Dedifferentiated amniotic fluid mesenchymal stem cell (primary cell): ENCODE measurements around the gene KRT5.

Source experiments
- DNase-seq: peaks from one replicate; pipeline ENCODE4 v3.0.0-alpha.2; 2016; ENCODE audit errors: extremely low spot score

Gene KRT5

DNA sequence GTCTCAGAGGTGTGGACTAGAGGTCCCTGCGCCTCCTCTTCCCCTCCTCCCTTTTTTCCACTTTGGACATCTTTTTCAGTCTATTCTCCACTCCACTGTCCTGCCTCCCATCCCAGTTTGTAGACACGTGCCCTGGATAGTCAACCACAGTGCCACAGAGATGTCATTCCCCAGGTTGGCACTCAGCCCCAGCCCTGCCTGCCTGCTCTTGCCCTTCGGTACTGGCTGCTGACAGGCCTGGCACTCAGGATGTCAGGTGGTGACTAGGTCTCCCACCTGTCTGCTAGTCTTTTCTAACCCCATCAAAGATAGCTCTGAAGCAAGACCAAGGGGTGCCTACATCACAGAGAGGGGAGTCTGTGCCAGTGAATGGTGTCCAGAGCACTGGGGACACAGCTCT, 16.9 kb upstream of the KRT5 start:
- DNase-seq = no peak

- no peak for DNase-seq
Observed at GRCh38 chr12:52535574-52535973, 15.4 kb upstream of the KRT5 start.

DNA sequence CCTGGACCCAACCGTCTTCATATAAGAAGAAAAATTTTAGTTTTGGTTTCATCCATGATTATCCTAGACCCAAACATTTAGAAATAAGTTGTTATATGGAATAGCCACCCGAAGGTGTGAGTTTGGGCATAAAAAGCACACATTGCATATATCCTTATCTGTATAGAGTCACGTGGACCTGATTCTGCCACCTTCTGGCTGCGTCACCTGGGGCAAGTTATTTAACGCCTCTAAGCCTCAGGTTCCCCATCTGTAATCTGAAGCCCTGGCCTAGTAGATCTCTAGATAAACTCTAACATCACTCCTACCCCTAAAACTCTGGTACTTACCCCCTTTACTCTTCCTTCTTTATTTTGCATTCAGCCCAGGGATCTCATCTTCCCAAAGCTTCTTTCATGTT, 14.3 kb upstream of the KRT5 start:
- no peak for DNase-seq

DNA sequence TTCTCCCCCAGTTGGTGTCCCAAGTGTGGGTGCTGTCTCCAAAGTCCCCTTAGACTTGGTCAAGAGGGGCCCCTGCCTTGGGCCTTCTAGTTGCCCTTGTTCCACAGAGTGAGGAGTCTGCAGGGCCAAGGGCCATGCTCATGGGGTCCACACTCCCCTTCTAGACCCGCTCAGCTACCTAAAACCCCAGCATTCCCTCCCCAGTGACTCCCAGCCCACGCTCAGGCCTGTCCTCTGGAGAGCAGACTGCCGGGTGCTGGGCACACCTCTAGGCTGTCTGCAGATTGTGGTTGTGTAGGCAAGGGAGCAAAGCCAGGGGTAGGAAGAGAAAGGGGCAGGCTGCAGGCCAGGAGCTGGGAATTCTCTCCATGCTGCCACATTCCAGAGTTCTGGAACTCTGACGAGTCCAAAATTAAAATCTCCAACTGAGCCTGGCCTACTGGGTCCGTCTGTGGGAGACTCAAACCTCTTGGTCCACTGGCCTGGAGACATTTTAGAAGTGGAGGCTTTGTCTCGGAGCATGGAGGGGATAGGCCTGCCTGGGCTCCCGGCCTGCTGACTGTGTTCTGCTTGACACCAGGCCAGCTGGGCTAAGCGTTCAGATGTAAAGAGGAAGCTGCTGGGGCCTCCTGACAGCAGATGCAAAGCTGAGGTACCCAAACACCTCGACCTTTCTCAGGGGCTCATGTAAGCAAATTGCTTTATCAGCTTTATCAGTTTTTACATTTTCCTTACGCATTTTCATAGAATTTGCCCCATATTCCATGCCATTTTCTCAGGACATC, 13.7 kb upstream of the KRT5 start:
- no peak for DNase-seq

GRCh38 chr12:52532636-52533035, 12.4 kb upstream of the KRT5 start:
- no peak for DNase-seq

- DNase-seq = no peak
Observed at GRCh38 chr12:52531566-52532300, 11.5 kb upstream of the KRT5 start.

DNA sequence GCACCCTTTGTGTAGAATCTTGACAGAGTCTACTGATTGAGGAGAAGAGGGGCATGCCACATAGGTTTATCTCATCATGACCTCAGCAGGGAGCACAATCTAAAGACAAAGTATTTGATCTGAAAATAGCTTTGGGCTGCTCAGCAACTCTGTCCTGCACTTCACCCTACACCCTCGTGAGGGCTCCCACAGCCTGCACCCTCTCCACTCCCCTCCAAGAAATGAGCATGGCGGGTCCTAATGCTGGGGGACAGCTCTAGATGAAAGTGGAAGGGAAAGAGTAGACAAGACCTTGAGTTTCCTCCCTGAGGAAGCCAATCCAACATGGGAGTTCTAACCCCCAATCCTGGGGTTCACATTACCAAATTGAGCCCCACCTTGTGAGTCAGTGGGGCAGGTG, 10.7 kb upstream of the KRT5 start:
- no peak for DNase-seq

DNA sequence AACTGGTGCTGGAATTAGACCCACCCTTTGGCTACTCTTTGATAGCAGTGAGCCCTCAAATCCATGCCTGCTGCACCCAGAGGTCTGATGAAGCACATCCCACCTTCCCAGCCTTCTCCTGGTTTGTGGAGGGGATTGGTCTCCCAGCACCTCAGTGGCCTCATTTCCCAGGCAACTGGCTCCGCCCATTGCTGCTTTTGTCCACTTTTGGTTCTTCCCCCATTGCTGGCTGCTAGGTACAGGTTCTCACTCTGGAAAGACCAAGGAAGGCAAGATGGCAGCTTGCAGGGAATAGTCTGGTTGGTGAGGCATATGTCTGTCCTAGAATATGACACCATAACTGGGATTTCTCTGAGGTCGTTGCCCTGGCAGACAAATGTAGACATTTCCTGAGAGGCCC, 10.2 kb upstream of the KRT5 start:
- no peak for DNase-seq

- no peak for DNase-seq
Observed at GRCh38 chr12:52529846-52530245, 9.7 kb upstream of the KRT5 start.

- no peak for DNase-seq
Observed at GRCh38 chr12:52529417-52529816, 9.2 kb upstream of the KRT5 start.

- DNase-seq = no peak
Observed at GRCh38 chr12:52528641-52529143, 8.5 kb upstream of the KRT5 start.

DNA sequence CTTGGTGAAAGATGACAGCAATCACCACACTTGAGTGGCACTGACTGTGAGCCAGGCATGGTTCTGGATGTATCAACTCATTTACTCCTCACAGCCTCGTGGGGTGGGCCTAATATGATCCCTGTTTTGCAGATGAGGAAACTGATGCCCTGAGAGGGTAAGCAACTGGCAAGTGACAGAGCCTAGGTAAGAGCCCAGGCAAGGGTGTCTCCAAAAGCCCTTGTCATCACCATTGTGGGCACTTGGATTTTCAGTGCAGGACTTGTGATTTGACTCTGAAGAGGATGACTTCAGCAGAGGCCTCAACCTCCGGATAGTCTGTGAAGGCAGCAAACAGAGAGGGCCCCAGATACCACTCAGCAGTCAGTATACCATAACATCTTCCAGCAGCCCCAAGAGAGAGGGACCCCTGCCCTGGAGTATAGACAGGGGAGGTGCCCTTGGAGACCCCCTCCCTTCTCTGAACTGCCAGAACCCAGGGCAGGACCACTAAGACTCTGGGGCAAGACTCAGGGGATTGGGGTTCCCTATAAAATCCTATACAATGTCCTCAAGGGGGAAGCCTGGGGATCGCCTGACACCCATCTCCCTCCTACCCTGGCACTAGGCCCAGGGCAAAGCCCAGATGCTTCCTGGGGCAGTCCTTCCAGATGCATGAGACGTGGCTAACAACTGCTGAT, 7.1 kb upstream of the KRT5 start:
- DNase-seq = no peak

- no peak for DNase-seq
Observed at GRCh38 chr12:52526511-52526951, 6.3 kb upstream of the KRT5 start.

DNA sequence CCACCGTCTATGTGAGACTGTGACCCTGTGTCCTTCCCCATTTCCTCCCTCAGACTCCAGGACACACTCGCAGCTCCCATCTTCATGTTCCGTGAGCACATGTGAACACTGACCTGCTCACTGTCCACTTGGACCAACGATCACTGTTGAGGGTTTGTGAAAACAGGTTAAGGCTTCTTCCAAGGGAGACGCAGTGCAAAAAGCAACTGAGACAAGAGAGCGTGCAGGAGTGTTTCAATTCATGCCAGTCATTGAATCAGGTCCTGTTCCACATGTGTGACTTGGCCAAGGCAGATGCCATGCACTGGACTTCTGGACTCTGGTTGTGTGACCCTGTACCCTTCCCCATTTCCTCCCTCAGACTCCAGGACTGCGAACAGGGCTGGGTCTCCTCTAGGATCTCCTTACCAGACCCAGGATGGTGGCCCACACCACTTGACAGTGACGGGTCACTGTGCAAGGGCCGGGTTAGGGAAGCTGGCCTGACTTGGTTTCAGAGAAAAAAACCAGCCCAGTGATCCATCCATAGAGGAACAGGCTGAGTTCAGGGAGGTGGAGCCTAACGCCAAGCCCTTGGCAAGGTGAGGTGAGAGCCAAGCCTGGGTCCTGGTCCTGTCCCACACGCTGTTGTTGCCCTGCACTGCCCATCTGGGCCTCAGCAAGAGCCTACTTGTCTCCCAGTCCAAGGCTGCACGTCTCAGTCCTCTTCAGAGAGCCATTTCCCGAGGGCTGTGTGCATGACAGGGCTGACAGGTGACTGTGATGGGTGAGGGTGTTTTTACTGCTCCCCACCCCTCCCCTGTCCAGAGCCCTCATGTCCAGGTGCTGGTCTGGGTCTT, 5.7 kb upstream of the KRT5 start:
- DNase-seq = no peak

- no peak for DNase-seq
Observed at GRCh38 chr12:52524898-52525591, 4.9 kb upstream of the KRT5 start.

DNA sequence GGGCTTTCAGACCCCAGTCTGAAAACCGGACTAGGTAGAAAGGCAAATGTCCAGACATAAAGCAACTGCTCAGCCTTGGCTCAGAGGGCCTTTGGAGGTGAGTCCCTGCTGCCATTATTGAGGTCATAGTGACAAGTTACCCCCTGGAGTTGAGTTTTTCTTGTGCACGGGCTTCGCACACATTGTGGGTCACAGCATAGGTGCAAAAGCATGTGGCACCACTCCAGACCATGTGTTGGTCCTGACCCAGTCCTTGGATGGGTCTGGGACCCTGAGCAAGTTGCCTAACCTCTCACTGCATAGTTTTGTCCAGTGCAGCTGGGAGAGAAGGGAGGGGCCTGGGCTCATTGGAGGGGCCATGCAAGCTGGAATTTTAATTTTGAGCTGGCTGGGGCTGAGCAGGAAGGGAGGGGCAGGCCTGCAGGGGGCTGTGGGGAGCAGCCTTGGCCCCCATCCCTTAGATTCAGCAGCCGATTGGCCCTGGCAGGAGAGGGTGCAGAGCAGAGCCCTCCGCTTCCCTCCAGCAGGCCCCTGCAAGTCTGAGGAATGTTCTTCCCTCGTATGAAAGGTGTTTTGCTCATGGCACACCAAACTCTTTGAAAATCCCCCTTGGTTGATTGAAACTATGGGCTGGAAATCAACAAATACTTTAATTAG, 4.2 kb upstream of the KRT5 start:
- no peak for DNase-seq

GRCh38 chr12:52523824-52524223, 3.6 kb upstream of the KRT5 start:
- no peak for DNase-seq

DNA sequence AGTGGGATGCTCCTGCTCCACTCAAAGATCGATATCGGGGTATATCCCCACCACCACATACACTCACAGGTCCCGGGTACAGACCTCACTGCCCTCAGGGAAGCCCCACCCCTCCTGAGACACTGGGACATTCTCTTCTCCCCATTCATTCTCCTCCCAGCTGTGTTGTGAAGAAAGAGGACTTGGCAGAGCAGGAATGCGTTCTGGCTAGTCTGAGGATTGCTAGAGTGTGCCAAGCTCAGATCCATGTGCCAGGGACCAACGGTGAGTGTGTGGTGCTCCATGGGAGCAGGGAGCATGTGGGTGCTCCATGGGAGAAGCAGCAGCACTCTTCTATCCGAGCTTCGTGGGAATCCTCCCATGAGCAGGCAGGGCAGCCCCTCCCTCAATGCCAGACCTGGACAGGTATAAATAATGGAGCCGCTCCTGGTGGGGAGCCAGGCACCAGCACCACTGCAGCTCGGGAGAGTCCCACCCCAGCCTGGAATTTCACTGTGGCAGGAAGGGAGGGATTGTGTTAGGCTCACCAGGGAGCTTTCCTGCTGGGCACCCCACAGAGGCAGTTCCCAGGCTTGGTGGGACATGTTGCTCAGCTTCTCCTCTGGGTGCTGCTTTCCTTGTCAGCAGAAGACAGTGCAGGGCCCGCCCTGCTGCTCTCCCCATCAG, 2.3 kb upstream of the KRT5 start:
- no peak for DNase-seq

GRCh38 chr12:52521568-52522266, 1.5 kb upstream of the KRT5 start:
- no peak for DNase-seq
